GM04504 (cell line): ENCODE results near the gene DPF3.

Experiments
- DNase-seq: peaks from one replicate; pipeline ENCODE4 v3.0.0-alpha.2; 2012; ENCODE audit warnings: low read depth

DPF3 gene

GRCh38 chr14:72893636-72894322, at the start of gene DPF3:
TSS of gene DPF3 (minus strand) at chr14:72894101. CDS start at chr14:72894088, 13 bp downstream.
- DNase-seq: peak; percentile 88

- no peak for DNase-seq
Observed at GRCh38 chr14:72942934-72943333, 49.0 kb upstream of the DPF3 start.

- no peak for DNase-seq
Observed at GRCh38 chr14:72941286-72941985, 47.5 kb upstream of the DPF3 start.

GRCh38 chr14:72939630-72940029, 45.7 kb upstream of the DPF3 start:
- no peak for DNase-seq

DNA sequence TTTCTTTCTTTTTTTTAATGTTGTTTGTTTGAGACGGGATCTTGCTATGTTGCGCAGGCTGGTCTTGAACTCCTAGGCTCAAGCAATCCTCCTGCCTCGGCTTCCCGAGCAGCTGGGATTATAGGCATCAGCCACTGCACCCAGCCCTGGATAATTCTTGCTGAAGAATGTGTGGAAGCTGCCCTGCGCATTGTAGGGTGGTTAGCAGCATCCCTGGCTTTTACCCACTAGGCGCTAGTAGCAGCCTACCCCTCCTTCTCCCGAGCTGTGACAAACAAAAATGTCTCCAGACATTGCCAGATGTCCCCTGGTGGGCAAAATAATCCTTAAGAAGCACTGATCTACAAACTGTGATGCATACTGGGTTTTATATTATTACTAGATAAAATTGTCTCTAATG, 39.0 kb upstream of the DPF3 start:
- no peak for DNase-seq

- DNase-seq: no peak
Observed at GRCh38 chr14:72929316-72930080, 35.6 kb upstream of the DPF3 start.

DNA sequence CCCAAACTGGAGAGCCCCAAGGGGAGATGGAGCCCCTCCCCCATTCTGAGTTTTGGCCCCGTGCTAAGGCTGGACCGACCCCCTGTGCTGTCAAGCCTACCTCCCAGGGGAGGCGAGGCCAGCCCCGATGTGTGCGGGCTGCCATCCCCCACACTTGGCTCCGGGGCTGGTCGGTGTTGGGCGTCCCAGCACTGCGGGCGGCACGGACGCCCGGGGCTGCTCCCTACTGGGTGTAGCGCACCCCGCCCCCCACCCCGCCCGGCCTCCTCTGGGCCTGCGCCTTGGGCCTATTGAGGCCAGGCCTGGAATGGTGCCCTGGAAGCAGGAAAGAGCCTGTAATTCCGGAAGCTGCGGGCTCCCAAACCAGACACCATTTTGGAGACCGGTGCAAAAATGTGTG, 35.0 kb upstream of the DPF3 start:
- no peak for DNase-seq

- DNase-seq: peak; percentile 97
Observed at GRCh38 chr14:72926292-72927028, 32.6 kb upstream of the DPF3 start, which contains the start of gene DCAF4. TSS of gene DCAF4 (plus strand) at chr14:72926464. CDS start at chr14:72937979, 11,515 bp downstream.

GRCh38 chr14:72925815-72926291, 32.0 kb upstream of the DPF3 start:
- DNase-seq: no peak

DNA sequence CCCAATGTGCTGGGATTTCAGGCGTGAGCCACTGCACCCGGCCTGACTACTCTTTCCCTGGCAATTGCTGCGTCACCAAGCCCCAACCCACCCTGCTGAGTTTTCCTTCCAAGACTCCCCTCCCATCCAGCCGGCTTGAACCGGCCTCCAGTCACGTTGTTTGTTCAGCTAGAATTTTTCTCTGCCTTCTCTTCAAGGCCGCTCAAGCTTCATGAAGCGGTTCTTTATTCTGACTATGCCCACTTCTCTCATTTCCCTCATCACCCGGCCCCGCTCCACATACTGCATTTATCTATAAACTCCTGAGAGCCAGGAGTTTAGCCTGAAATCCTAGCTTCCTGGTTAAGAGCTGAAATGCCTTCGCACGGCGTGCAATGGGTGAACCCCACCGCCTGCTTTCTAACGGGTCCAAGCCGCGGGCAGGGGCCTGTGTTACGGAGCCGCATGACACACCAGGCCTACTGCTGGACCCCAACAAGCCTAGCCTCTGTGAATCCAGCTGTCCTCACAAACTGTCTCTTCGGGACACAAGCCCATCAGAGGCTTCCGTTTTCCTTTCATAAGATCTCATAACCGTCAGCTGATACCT, 31.4 kb upstream of the DPF3 start:
- DNase-seq: no peak

DNA sequence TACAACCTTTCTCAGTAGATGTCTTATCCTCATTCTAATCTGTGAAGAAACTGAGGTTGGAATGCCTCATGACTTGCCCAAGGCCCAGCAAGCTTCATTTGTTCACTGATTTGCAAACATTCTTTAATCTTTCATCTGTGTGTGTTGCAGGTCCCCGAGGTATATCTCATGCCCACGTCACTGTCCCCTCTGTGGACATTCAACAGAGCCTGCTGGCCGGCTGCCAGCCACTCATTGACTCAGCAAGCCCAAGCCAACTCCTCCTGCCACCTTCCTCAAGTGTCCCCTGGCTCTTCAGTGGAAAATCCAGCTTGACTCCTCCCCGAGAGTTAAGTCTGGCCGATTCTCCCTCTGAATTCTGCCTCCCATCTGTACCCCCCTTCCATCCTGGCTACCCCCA, 30.4 kb upstream of the DPF3 start:
- DNase-seq: no peak

- DNase-seq: no peak
Observed at GRCh38 chr14:72921396-72921795, 27.5 kb upstream of the DPF3 start.

GRCh38 chr14:72920008-72920407, 26.1 kb upstream of the DPF3 start:
- DNase-seq: no peak

DNA sequence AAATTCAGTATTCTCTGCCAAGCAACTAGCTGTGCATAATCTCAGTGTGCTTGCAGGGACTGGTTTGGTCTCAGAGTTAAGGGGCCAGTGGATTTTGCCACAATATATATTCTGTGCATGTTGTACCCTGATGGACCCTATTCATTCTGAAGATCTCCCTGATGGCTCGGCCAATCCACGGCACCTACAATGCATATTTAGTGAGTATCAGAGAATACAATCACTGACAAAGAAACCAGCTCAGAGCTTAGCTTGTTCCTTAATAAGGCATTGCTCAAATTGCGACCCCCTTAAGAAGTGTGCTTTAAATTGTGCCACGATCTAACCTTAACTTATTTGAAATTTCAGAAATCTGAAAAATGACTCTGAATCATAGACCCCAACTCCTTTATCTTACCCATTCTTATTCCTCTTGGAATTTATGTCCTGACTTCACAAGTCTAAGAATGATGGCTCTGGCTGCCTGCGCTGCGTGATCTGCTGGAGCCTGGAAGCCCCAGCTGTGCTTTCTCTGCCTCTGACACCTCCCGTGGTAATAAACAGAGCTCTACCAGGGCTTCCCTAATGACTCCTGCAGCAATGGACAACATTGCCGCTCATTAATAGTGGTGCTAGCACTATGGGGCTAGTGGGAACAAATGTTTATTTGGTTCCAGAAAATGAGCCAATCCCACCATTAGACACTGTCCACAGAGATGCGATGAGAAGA, 23.3 kb upstream of the DPF3 start:
- no peak for DNase-seq

DNA sequence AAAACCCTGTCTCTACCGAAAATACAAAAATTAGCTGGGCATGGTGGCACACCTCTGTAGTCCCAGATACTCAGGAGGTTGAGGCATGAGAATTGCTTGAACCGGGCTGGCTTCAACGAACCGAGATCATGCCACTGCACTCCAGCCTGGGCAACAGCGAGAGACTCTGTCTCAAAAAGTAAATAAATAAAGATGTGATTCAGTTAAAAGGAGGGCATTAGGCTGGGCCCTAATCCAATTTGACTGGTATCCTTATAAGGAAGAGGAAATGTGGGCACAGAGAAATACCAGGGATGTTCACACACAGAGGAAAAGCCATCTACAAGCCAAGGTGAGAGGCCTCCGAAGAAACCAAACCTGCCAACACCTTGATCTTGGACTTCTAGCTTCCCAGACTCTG, 22.3 kb upstream of the DPF3 start:
- DNase-seq: no peak

DNA sequence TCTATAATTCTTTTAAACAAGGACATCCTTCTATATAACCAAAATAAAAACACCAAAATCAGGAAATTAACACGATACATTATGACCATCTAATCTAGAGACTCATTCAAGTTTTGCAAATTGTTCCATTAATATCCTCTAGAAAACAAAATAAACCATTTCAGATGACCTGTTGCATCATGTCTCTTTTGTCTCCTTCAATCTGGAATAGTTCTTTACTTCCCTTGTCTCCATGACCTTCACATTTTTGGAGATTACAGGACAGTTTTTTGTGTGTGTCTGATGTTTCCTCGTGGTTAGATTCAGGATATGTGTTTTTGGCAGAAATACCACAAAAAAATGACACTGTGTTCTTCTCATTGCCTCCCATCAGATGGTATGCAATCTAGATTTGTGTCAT, 19.9 kb upstream of the DPF3 start:
- DNase-seq: no peak

DNA sequence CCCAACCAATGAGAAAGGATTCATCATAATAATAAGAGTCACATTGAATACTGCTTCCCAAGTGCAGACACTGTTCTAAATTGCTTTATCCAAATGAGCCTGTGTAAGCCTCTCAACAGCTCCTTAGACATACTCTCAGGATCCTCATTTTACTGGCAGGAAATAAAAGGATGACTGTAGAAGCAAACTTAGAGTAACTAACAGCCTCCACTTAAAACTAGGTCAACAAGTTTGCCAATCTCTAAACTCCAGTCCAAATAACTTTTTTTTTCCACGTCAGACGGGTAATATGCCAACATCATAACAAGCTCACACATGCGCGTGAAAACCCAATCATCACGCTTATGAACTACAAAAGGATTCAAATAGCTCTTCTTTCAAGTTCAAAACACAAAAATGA, 15.3 kb upstream of the DPF3 start:
- DNase-seq: no peak

DNA sequence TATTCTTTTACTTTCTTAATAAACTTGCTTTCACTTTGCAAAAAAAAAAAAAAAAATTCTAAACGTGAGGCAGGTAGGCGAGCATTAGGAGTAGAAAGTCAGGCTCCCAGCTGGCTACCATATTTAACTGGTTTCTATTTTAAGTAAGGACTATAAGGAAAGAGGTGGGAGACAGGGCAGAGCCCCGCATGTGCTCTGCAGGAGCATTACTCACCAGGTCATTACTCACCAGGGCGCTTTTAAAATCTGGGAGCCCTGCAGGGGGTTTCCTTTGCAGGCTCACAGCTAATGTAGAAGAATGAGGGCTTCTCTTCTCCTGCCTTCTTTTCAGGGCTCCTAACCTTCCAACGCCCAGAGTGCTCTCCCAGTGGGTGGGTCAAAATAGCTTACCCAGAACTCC, 14.0 kb upstream of the DPF3 start:
- DNase-seq: no peak

- no peak for DNase-seq
Observed at GRCh38 chr14:72906879-72907278, 13.0 kb upstream of the DPF3 start.

DNA sequence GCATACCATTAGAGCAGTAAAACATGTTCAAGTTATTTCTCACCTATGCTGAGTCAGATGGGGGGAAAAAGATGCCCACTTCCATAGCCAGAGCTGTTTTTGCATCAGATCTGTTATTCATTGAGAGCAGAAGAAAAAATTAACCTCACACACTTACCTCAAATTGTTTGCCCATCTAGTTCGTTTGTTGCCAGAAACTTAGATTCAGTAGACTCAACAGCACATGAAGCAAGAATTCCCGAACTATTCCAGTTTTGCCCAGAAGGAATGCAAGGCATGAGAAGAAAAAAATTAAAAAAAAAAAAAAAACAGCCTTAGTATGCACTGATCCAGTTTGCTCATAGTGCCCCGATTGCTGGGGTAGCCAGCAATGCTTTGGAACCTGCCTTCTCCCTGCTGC, 12.4 kb upstream of the DPF3 start:
- peak; percentile 65 for DNase-seq
